Thyroid gland (tissue), 4 donors: ENCODE data around the gene PSMD9. TPM values are rescaled to one million over a fixed set of nuclear protein-coding genes. Genes with fewer than 3 reads are reported as not detected.

Experiments
- DNase-seq, 2 donors: peaks; one replicate each; pipeline ENCODE4 v3.0.0-alpha.2; 2019
- H3K27ac ChIP-seq, 3 donors: fragments of 200-600 bp; sonication (generic); 1 replicate in 2 of 3; 2 replicates in 1 of 3; pipeline ENCODE4 v1.5.1; 2016 to 2019; ENCODE audit warnings: mild to moderate bottlenecking in 1 of 3, moderate library complexity in 1 of 3
- H3K27me3 ChIP-seq: fragments of 200-600 bp; sonication (generic); one replicate; pipeline ENCODE4 v1.5.1; 2019
- H3K36me3 ChIP-seq, 2 donors: fragments of 200-600 bp; sonication (generic); one replicate each; pipeline ENCODE4 v1.5.1; 2016 to 2019
- H3K4me1 ChIP-seq, 2 donors: fragments of 200-600 bp; sonication (generic); one replicate each; pipeline ENCODE4 v1.5.1; 2017 to 2019
- H3K4me3 ChIP-seq, 3 donors: fragments of 200-600 bp; sonication (generic); replicated peaks in 1 of 3; 1 replicate in 2 of 3; 2 replicates in 1 of 3; pipeline ENCODE4 v1.5.1; 2016; ENCODE audit warnings: mild to moderate bottlenecking in 1 of 3
- H3K9me3 ChIP-seq: fragments of 200-600 bp; sonication (generic); one replicate; pipeline ENCODE4 v1.5.1; 2017
- CTCF ChIP-seq, 6 experiments: fragments of 200-600 bp in 3 of 6; fragments of 450-650 bp in 3 of 6; sonication (generic) in 3 of 6; IDR thresholded peaks; one replicate each; pipeline ENCODE4 v1.5.1; 2016 to 2019; ENCODE audit warnings: antibody characterized with exemption in 6 of 6, mild to moderate bottlenecking in 2 of 6, inconsistent platforms in 1 of 6, moderate library complexity in 1 of 6
- POLR2A ChIP-seq, 2 donors: fragments of 450-650 bp; IDR thresholded peaks; one replicate each; pipeline ENCODE4 v1.6.1; 2017; ENCODE audit warnings: antibody characterized with exemption in 2 of 2, mild to moderate bottlenecking in 2 of 2, moderate library complexity in 1 of 2
- WGBS, 2 donors: methylation state at CpG; one replicate each; pipeline ENCODE4 v1.1.5; 2017; 5-methylcytosine and 5-hydroxymethylcytosine counted together
- intact Hi-C: fragments of 100-400 bp; cut with DNase I; formaldehyde crosslinking; loops from one replicate; pipeline ENCODE4 v1.15.1; 2023
- total RNA-seq, 4 donors: library from RNA; depleted of rRNA; stranded (reverse); fragments of >200 nt; gene quantifications; one replicate each; pipeline ENCODE4 v1.2.3, GENCODE V29; 2016

Gene PSMD9
- 100 to 1,000 TPM in 2 of 4 donors, 10 to 100 TPM in 2; 67.9 to 149 (median 97.4) TPM for total RNA-seq

GRCh38 chr12:121888478-121889273 lies at the start of gene PSMD9:
TSS of gene PSMD9 (plus strand) at chr12:121888790. CDS start at chr12:121888857, 67 bp downstream.
- Histone ChIP-seq H3K27ac (peak within 1 kb of the TSS; percentile 83 to 91 (median 88)), H3K36me3 (no peaks in the 10 kb centered on the region), H3K4me1 (peaks cover 24 to 25% of the 10 kb centered on the region in 2 donors), H3K27me3 (no peaks in the 10 kb centered on the region), H3K4me3 (peak within 1 kb of the TSS; percentile 68 to 83 (median 68)), H3K9me3 (no peaks in the 10 kb centered on the region)
- intact Hi-C loops: no loop called here
- peak; percentile 97 to 98 for DNase-seq
- 1 to 2% methylated on average over 12 to 28 of the region's 67 CpGs for WGBS, 2 donors
- TF ChIP-seq CTCF (IDR thresholded peaks at IDR 0.05) (peak; percentile 9 to 61 (median 42)), POLR2A (IDR thresholded peaks at IDR 0.05) (peak in 1 of 2 donors; percentile 70)

GRCh38 chr12:121839106-121839992 lies 49.2 kb upstream of the PSMD9 start:
- Histone ChIP-seq H3K27ac (peak overlapping the region in 1 of 3 donors; percentile 56), H3K4me3 (peak overlapping the region in 2 of 3 donors; percentile 20 to 45), H3K27me3 (no peaks in the 10 kb centered on the region), H3K9me3 (no peaks in the 10 kb centered on the region), H3K36me3 (no peaks in the 10 kb centered on the region), H3K4me1 (peaks cover 5 to 6% of the 10 kb centered on the region in 2 donors)
- TF ChIP-seq CTCF (IDR thresholded peaks at IDR 0.05): peak in 4 of 6 experiments; percentile 23 to 55 (median 33)
- TF ChIP-seq POLR2A (IDR thresholded peaks at IDR 0.05): peak in 1 of 2 donors; percentile 66
- intact Hi-C loops: no loop called here
- peak; percentile 100 for DNase-seq
- WGBS, 2 donors: 13 to 26% methylated on average over 31 to 53 of the region's 53 CpGs

GRCh38 chr12:121839993-121840761 lies 48.4 kb upstream of the PSMD9 start:
- Histone ChIP-seq H3K4me1 (peaks cover 5 to 6% of the 10 kb centered on the region in 2 donors), H3K4me3 (peak overlapping the region in 2 of 3 donors; percentile 20 to 45), H3K27me3 (no peaks in the 10 kb centered on the region), H3K9me3 (no peaks in the 10 kb centered on the region), H3K27ac (peak overlapping the region in 1 of 3 donors; percentile 56), H3K36me3 (no peaks in the 10 kb centered on the region)
- 80 to 87% methylated on average over 21 to 23 of the region's 24 CpGs for WGBS, 2 donors
- DNase-seq: no peak
- intact Hi-C loops: no loop called here
- TF ChIP-seq CTCF (IDR thresholded peaks at IDR 0.05): no peak
- TF ChIP-seq POLR2A (IDR thresholded peaks at IDR 0.05): no peak

GRCh38 chr12:121843236-121843982 lies 45.2 kb upstream of the PSMD9 start:
- no peak for TF ChIP-seq CTCF (IDR thresholded peaks at IDR 0.05)
- no peak for TF ChIP-seq POLR2A (IDR thresholded peaks at IDR 0.05)
- Histone ChIP-seq H3K36me3 (no peaks in the 10 kb centered on the region), H3K9me3 (no peaks in the 10 kb centered on the region), H3K4me3 (no peak overlapping the region), H3K27ac (no peak overlapping the region), H3K27me3 (no peaks in the 10 kb centered on the region), H3K4me1 (peaks cover 5 to 6% of the 10 kb centered on the region in 2 donors)
- 71 to 78% methylated on average over 13 of the region's 13 CpGs for WGBS, 2 donors
- DNase-seq: no peak
- intact Hi-C loops: no loop called here
